Superior temporal gyrus (tissue), 1 donor: ENCODE data around the gene SUCLG2.
"Not testable (repeated sequence)": the region's sequence is repeated elsewhere in the genome, so short reads cannot be mapped to it uniquely, and the experiment has no call there.

Source experiments
- DNase-seq: peaks from one replicate; pipeline ENCODE4 v3.0.0-alpha.2; 2016; ENCODE audit errors: extremely low spot score

The SUCLG2 gene

GRCh38 chr3:67561667-67562394, 92.6 kb downstream of the SUCLG2 start:
- DNase-seq = no peak

- DNase-seq = no peak
Observed at GRCh38 chr3:67561266-67561665, 93.1 kb downstream of the SUCLG2 start.

- DNase-seq = no peak
Observed at GRCh38 chr3:67559029-67559605, 95.3 kb downstream of the SUCLG2 start.

GRCh38 chr3:67558426-67558825, 96.0 kb downstream of the SUCLG2 start:
- DNase-seq = no peak

DNA sequence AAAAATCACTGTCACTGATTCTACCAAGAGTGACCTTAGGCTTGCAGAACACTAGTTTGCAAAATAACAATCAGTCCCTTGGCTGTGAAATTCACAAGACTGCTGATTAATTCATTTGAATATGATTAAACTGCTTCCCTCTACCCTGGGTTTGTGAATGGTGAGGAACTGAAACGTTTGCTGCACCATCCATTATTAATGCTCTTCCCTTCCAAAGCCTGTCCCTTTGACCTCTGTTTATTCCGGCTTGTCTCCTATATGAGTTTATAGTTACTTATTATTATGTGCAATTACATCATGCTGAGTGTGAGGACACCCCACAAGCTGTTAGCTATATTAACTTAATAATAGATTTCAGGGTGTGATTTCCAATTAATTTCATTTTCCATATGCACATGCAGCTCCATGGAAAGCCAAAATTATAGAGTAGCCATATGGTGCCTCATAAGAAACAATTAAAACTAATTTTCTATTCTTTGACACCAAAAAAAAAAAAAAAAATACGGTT, 96.5 kb downstream of the SUCLG2 start:
- no peak for DNase-seq

- DNase-seq = no peak
Observed at GRCh38 chr3:67551361-67552016, 102.9 kb downstream of the SUCLG2 start.

DNA sequence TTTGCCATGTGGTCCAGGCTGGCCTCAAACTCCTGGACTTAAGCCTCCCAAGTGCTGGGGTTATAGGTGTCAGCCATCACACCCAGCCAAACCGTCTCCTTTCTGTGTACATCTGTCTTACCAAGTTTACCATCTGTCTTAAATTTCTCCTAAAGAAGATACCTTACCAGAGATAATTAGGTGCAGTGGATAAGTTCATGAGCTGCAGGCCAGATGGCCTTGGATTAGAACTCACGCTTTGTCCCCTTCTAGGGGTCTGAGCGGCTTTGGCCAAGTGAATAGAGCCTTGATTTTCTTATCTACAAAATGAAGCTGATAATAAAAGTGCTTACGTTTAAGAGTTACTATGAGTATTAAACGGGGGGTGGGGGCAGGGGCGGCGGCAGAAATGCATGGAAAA, 103.9 kb downstream of the SUCLG2 start:
- DNase-seq = no peak

- DNase-seq = not testable (repeated sequence)
Observed at GRCh38 chr3:67542502-67543250, 111.7 kb downstream of the SUCLG2 start.

- DNase-seq = no peak
Observed at GRCh38 chr3:67540198-67540894, 114.1 kb downstream of the SUCLG2 start.

DNA sequence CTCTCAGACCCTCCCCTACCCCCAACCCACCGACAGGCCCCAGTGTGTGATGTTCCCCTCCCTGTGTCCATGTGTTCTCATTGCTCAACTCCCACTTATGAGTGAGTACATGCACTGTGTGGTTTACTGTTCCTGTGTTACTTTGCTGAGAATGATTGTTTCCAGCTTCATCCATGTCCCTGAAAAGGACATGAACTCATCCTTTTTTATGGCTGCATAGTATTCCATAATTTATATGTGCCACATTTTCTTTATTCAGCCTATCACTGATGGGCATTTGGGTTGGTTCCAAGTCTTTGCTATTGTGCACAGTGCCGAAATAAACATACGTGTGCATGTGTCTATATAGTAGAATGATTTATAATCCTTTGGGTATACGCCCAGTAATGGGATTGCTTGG, 117.2 kb downstream of the SUCLG2 start:
- DNase-seq = not testable (repeated sequence)

GRCh38 chr3:67535006-67535405, 119.4 kb downstream of the SUCLG2 start:
- no peak for DNase-seq

GRCh38 chr3:67534594-67534993, 119.8 kb downstream of the SUCLG2 start:
- no peak for DNase-seq

GRCh38 chr3:67531181-67532101, 123.0 kb downstream of the SUCLG2 start:
- no peak for DNase-seq

GRCh38 chr3:67529915-67530314, 124.5 kb downstream of the SUCLG2 start:
- DNase-seq = no peak

GRCh38 chr3:67529337-67529736, 125.1 kb downstream of the SUCLG2 start:
- no peak for DNase-seq

DNA sequence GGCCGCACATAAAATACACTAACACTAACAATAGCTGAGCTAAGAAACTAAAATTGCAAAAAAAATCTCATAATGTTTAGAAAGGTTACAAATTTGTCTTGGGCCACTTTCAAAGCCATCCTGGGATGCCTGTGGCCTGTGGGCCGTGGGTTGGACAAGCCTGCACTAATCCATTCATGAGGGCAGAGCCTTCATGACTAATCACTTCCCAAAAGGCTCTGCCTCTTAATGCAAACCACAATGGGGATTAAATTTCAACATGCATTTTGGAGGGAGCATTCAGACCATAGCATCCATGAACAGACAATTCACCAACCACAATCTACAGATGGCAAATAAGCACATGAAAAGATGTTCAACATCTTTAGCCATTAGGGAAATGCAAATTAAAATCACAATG, 128.2 kb downstream of the SUCLG2 start:
- DNase-seq = no peak

- DNase-seq = no peak
Observed at GRCh38 chr3:67524046-67524445, 130.4 kb downstream of the SUCLG2 start.

GRCh38 chr3:67522081-67522480, 132.3 kb downstream of the SUCLG2 start:
- DNase-seq = no peak

DNA sequence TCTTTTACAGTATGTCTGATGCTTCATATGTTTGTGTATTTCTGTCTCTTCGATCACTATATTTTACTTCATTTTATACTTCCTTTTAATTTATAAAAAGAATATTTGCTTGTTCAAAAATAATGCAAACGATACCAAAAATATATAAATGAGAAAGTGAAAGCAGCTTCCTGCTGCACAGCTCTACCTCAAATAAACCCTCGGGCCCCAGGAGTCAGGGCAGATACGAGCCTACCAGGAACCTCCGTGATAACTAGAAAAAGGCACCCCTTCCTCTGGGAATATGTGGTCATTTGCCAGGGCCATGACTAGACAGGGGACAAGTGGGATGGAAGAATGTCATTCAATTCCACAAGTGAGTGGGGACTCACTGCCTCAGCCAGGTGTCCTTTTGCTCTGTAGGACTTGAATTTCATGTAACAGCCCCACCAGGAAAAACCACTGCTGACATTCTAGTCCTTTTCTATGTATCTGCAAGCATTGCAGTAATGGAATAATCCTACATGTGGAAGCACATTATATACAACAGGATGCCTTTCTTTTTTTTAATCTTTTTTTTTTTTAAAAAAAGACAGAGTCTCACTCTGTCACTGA, 133.3 kb downstream of the SUCLG2 start:
- no peak for DNase-seq

DNA sequence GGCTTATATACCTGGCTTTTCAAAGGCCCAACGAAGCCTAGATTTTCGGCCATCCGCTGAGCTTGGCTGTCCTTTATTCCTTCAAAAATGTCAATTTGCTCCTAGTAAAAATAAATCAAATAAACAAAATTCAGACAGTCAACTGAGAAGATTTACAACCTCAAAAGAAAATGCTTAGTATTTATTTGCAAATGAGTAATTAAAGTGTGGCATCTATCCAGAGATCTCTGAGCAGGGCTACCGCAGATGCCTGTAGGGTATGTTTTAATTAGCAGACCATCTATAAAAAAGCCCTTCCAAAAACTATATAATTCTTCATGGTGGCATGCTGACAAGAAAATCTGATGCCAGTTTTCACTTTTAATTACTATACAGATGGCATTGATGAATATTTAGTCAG, 136.2 kb downstream of the SUCLG2 start:
- DNase-seq = no peak
